Stomach (tissue), 9 donors: ENCODE results near the gene FBXL19. TPM values are rescaled to one million over a fixed set of nuclear protein-coding genes. Genes with fewer than 3 reads are reported as not detected.

Experiments used
- DNase-seq, 2 donors: peaks; one replicate each; pipeline versions ENCODE4 v3.0.0 to v3.0.0-alpha.2; 2013 to 2019
- H3K27ac ChIP-seq, 5 donors: fragments of 200-600 bp in 4 of 5; sonication (generic) in 4 of 5; one replicate each; pipeline ENCODE4 v1.5.1; 2013 to 2019; ENCODE audit warnings: mild to moderate bottlenecking in 1 of 5, moderate library complexity in 1 of 5
- H3K27me3 ChIP-seq, 3 donors: fragments of 200-600 bp; sonication (generic); one replicate each; pipeline ENCODE4 v1.5.1; 2017 to 2019; ENCODE audit warnings: mixed run types in 1 of 3
- H3K36me3 ChIP-seq, 4 donors: fragments of 200-600 bp; sonication (generic); 1 replicate in 3 of 4; 2 replicates in 1 of 4; pipeline ENCODE4 v1.5.1; 2016 to 2019
- H3K4me1 ChIP-seq, 4 donors: fragments of 200-600 bp; sonication (generic); one replicate each; pipeline ENCODE4 v1.5.1; 2016 to 2019
- H3K4me3 ChIP-seq, 4 donors: fragments of 200-600 bp; sonication (generic) in 3 of 4; one replicate each; pipeline ENCODE4 v1.5.1; 2016 to 2019; ENCODE audit warnings: mild to moderate bottlenecking in 1 of 4
- H3K9me3 ChIP-seq, 4 donors: fragments of 200-600 bp; sonication (generic); one replicate each; pipeline ENCODE4 v1.5.1; 2016 to 2019
- EP300 ChIP-seq: sonication (generic); formaldehyde crosslinking; IDR thresholded peaks from one replicate; pipeline ENCODE4 v1.6.1; 2017; ENCODE audit warnings: antibody characterized with exemption
- POLR2A ChIP-seq, 4 donors: fragments of 450-650 bp; IDR thresholded peaks; one replicate each; pipeline ENCODE4 v1.6.1; 2016; ENCODE audit warnings: antibody characterized with exemption in 4 of 4, control low read depth in 2 of 4, mild to moderate bottlenecking in 1 of 4, moderate library complexity in 1 of 4
- POLR2AphosphoS5 ChIP-seq, 3 donors: sonication (generic); formaldehyde crosslinking; IDR thresholded peaks; one replicate each; pipeline ENCODE4 v1.6.1; 2016; ENCODE audit warnings: antibody characterized with exemption in 3 of 3
- WGBS, 5 donors: extraction: QIAGEN DNeasy Blood & Tissue Kit in 3 of 5; methylation state at CpG; one replicate each; pipeline versions ENCODE4 v1.1.5 to v1.1.7; 2013 to 2018; 5-methylcytosine and 5-hydroxymethylcytosine counted together
- intact Hi-C: fragments of 100-400 bp; cut with DNase I; formaldehyde crosslinking; loops from one replicate; pipeline ENCODE4 v1.15.1; 2023; ENCODE audit warnings: low total_unique reads
- polyA plus RNA-seq, 3 donors: library from polyadenylated mRNA; stranded (reverse); fragments of 200-250 nt; gene quantifications; one replicate each; pipeline ENCODE4 v1.2.3, GENCODE V29; 2013
- total RNA-seq, 5 donors: library from RNA; depleted of rRNA; stranded (reverse); fragments of >200 nt; gene quantifications; one replicate each; pipeline versions ENCODE4 v1.1.0 to v1.2.3, GENCODE V29; 2014 to 2016
- TF ChIP-seq, protein P1 (sequence below), 7 experiments: fragments of 450-650 bp in 4 of 7; fragments of 200-600 bp in 3 of 7; sonication (generic) in 3 of 7; IDR thresholded peaks; one replicate each; pipeline ENCODE4 v1.5.1; 2016 to 2019; ENCODE audit warnings: antibody characterized with exemption in 7 of 7, control low read depth in 2 of 7, mild to moderate bottlenecking in 1 of 7
- donor health status: healthy with polysubstance abuse.
- donor health status: Bipolar disorder and iron deficiency.
- donor health status: healthy.

FBXL19 gene
- total and polyA plus RNA-seq, 8 donors: 5.8 to 252 (median 9.5) TPM

DNA sequence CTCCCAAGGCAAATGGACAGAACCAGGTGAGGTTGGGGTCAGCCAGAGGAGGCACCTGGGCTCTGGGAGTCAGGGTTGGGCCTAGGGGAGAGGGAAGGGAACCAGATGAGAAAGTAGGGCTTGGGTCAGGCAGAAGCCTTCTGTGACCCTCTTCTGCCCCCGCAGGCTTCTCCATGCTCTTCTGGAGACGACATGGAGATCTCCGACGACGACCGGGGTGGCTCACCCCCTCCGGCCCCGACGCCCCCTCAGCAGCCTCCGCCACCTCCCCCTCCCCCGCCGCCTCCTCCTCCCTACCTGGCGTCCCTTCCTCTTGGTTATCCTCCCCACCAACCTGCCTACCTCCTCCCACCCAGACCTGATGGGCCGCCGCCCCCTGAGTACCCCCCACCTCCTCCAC, 42.1 kb downstream of the FBXL19 start:
- no peak overlapping the region for H3K4me3 ChIP-seq
- H3K36me3 ChIP-seq: peaks cover 96 to 100% (median 100%) of the 10 kb centered on the region in 4 donors
- no peak for DNase-seq
- intact Hi-C loops: no loop called here
- H3K4me1 ChIP-seq: peaks cover 0 to under 1% (median 0%) of the 10 kb centered on the region in 4 donors
- no peak overlapping the region for H3K27ac ChIP-seq
- TF ChIP-seq POLR2AphosphoS5 (IDR thresholded peaks at IDR 0.05) (no peak), EP300 (no peak), POLR2A (IDR thresholded peaks at IDR 0.05) (no peak)
- TF ChIP-seq, protein P1, sequence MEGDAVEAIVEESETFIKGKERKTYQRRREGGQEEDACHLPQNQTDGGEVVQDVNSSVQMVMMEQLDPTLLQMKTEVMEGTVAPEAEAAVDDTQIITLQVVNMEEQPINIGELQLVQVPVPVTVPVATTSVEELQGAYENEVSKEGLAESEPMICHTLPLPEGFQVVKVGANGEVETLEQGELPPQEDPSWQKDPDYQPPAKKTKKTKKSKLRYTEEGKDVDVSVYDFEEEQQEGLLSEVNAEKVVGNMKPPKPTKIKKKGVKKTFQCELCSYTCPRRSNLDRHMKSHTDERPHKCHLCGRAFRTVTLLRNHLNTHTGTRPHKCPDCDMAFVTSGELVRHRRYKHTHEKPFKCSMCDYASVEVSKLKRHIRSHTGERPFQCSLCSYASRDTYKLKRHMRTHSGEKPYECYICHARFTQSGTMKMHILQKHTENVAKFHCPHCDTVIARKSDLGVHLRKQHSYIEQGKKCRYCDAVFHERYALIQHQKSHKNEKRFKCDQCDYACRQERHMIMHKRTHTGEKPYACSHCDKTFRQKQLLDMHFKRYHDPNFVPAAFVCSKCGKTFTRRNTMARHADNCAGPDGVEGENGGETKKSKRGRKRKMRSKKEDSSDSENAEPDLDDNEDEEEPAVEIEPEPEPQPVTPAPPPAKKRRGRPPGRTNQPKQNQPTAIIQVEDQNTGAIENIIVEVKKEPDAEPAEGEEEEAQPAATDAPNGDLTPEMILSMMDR (IDR thresholded peaks at IDR 0.05): no peak
- WGBS, 5 donors: 87 to 94% (median 89%) methylated on average over 12 to 15 of the region's 15 CpGs
- H3K27me3 ChIP-seq: no peaks in the 10 kb centered on the region
- no peaks in the 10 kb centered on the region for H3K9me3 ChIP-seq

DNA sequence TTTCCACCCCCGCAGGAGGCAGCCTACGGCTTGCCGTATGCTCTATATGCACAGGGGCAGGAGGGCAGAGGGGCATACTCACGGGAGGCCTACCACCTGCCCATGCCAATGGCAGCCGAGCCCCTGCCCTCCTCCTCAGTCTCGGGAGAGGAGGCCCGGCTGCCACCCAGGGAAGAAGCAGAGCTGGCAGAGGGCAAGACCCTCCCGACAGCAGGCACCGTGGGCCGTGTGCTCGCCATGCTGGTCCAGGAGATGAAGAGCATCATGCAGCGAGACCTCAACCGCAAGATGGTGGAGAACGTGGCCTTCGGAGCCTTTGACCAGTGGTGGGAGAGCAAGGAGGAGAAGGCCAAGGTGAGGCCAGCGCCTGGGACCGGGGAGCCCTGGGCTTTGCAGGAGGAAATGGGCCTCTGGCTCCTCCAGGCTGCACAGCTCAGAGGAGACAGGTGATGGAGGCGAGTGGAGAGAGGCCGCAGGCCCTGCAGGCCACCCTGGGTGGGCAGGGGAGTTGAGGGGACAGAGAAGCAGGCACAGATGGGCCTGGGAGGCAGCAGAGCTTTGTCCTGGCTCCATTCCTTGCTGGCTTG, 42.8 kb downstream of the FBXL19 start:
- TF ChIP-seq, protein P1 (IDR thresholded peaks at IDR 0.05): no peak
- TF ChIP-seq POLR2AphosphoS5 (IDR thresholded peaks at IDR 0.05) (no peak), EP300 (no peak), POLR2A (IDR thresholded peaks at IDR 0.05) (no peak)
- H3K9me3 ChIP-seq: no peaks in the 10 kb centered on the region
- intact Hi-C loops: no loop called here
- H3K36me3 ChIP-seq: peaks cover 98 to 100% (median 100%) of the 10 kb centered on the region in 4 donors
- no peak overlapping the region for H3K27ac ChIP-seq
- H3K27me3 ChIP-seq: no peaks in the 10 kb centered on the region
- DNase-seq: no peak
- WGBS, 5 donors: 92 to 96% (median 94%) methylated on average over 13 to 19 of the region's 19 CpGs
- no peaks in the 10 kb centered on the region for H3K4me1 ChIP-seq
- no peak overlapping the region for H3K4me3 ChIP-seq

DNA sequence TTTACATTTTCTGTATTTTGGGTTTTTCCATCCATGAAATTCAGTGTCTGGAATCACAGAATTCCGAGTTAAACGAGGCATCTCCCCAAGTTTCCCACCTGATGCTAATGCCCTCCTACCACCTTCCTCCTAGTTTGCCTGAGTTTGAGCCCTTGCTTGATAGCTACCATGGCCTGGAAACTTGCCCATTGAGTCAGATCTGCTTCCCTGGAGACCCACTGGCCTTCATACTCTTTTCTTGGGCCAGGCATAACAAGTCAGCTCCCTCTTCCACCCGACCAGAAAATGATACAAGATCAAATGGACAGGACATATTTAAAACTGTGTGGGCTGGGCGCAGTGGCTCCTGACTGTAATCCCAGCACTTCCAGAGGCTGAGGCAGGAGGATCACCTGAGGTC, 44.4 kb downstream of the FBXL19 start:
- DNase-seq: no peak
- Histone ChIP-seq H3K4me3 (no peak overlapping the region), H3K36me3 (peaks cover 98 to 100% (median 100%) of the 10 kb centered on the region in 4 donors), H3K27ac (no peak overlapping the region), H3K4me1 (no peaks in the 10 kb centered on the region), H3K27me3 (no peaks in the 10 kb centered on the region), H3K9me3 (no peaks in the 10 kb centered on the region)
- WGBS, 5 donors: 87 to 94% (median 89%) methylated on average over 4 of the region's 4 CpGs
- intact Hi-C loops: no loop called here
- TF ChIP-seq, protein P1 (IDR thresholded peaks at IDR 0.05): no peak
- no peak for TF ChIP-seq POLR2AphosphoS5 (IDR thresholded peaks at IDR 0.05)

DNA sequence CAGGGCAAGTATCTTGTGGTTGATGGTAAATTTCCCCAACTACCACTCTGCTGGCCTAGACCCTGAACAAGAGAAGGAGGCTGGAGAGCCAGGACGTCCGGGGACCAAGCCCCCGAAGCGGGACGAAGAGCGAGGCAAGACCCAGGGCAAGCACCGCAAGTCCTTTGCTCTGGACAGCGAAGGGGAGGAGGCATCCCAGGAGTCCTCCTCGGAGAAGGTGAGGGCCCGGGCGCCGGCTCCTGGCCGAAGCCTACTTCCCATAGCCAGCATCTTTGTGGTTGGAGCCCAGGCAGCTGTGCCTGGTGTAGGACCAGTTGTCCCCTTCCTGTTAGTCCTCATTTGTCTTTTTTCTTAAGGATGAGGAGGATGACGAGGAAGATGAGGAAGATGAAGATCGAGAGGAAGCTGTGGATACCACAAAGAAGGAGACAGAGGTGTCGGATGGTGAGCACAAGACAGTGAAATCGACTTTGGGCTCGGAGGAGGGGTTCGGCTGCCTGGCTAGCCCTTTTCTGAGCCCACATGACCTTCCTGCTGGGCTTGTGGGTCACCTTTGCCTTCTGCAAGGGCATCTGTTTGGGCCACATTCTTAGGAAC, 46.0 kb downstream of the FBXL19 start:
- TF ChIP-seq EP300 (no peak), POLR2AphosphoS5 (IDR thresholded peaks at IDR 0.05) (no peak), POLR2A (IDR thresholded peaks at IDR 0.05) (no peak)
- Histone ChIP-seq H3K4me1 (no peaks in the 10 kb centered on the region), H3K27me3 (no peaks in the 10 kb centered on the region), H3K36me3 (peaks cover 98 to 100% (median 100%) of the 10 kb centered on the region in 4 donors), H3K4me3 (no peak overlapping the region), H3K27ac (no peak overlapping the region), H3K9me3 (no peaks in the 10 kb centered on the region)
- intact Hi-C loops: no loop called here
- 91 to 97% (median 97%) methylated on average over 19 of the region's 19 CpGs for WGBS, 5 donors
- no peak for DNase-seq

DNA sequence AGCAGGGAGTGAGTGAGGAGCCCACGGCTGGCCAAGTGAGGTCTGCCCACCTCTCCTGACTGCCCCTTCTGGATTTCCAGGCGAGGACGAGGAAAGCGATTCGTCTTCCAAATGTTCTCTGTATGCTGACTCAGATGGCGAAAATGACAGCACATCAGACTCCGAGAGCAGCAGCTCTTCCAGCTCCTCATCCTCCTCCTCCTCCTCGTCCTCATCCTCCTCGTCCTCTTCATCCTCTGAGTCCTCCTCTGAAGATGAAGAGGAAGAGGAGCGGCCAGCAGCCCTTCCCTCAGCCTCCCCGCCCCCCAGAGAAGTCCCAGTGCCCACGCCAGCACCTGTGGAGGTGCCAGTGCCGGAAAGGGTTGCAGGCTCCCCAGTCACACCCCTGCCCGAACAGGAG, 47.9 kb downstream of the FBXL19 start:
- Histone ChIP-seq H3K9me3 (no peaks in the 10 kb centered on the region), H3K4me1 (no peaks in the 10 kb centered on the region), H3K4me3 (no peak overlapping the region), H3K27ac (no peak overlapping the region), H3K27me3 (no peaks in the 10 kb centered on the region), H3K36me3 (peaks cover 91 to 100% (median 100%) of the 10 kb centered on the region in 4 donors)
- 93 to 97% (median 96%) methylated on average over 14 of the region's 14 CpGs for WGBS, 5 donors
- TF ChIP-seq POLR2A (IDR thresholded peaks at IDR 0.05): no peak
- TF ChIP-seq, protein P1 (IDR thresholded peaks at IDR 0.05): no peak
- no peak for DNase-seq
- intact Hi-C loops: no loop called here
